NOMO-1 treated with dmso at 0.1 percent for 144 hours (cell line): ENCODE measurements around the gene ELOVL7.
"Not testable (repeated sequence)": the region's sequence is repeated elsewhere in the genome, so short reads cannot be mapped to it uniquely, and the experiment has no call there.

Experiments
- DNase-seq: peaks from one replicate; lab custom pipeline; 2025; ENCODE audit not compliant: unreplicated experiment; lab: John Stamatoyannopoulos, UW

ELOVL7 gene

DNA sequence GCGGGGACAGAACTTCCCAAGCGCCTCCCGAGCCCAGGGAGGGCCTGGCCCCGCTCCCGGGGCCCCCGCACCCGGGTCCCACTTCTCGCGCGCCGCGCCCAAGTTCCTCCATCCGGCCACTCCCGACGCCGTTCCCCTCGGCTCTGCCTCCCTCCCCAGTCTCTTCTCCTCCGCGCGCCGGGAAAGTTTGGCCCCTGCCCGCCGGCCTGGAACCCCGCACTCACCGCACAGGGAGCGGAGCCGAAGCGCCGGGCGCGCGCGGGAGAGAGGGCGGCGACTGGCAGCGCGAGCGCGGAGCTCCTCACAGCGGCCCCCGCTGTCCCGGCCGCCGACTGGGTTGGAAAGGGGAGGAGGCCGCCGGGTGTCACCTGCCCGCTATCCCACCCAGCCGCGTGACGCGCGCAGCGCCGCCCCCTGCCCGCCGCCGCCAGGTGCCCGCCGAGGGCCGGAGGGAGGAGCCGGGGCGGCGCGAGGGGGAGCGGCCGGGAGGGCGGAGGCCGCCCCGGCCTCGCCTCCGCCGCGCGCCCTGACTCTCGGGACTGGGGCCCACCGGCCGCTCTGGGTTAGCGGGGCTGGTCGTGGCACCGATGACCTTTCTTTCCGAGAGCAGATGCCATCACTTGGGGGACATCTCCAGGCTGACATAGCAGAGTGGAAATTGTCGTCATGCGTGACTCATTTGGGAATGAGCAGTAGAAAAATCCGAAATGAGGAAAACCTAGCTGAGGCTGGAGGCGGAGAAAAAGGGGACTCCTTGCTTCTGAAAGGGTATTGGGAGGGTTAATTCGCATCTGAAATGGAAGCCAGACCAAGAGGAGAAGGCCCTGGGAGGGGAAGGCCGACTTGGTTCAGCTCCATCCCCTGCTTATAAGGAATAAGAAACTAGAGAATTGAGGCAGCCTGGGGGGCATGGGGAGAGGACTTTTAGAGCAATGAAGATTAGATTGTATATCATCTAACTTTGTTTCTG, at the start of gene ELOVL7:
Gene ELOVL7 (minus strand): TSS at position 334 of the 970 bp plus-strand sequence. CDS start 56,872 bp downstream, outside the sequence.
- DNase-seq, result peak; percentile 56

- DNase-seq, result no peak
Observed at GRCh38 chr5:60893521-60893920, 49.5 kb upstream of the ELOVL7 start.

DNA sequence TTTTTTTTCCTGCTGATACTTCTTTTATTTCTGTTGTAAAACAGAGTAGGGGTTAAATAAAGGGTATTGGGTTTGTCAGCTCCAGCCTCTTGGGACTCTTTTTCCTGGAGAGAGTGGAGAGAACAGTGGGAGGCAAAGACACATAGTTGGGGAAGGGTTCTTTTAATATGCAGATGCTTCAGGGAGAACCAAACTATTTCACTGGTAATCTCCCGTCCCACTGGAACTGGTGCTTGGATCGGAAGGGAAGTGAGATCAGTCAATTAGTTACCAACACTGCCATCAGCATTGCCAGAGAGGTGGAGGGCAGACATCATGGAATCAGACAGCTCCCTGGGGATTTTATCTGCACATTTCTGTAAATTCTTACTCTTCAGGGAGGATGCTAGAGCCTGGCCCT, 47.6 kb upstream of the ELOVL7 start:
- DNase-seq, result no peak

GRCh38 chr5:60888359-60889061, 44.4 kb upstream of the ELOVL7 start:
- no peak for DNase-seq

DNA sequence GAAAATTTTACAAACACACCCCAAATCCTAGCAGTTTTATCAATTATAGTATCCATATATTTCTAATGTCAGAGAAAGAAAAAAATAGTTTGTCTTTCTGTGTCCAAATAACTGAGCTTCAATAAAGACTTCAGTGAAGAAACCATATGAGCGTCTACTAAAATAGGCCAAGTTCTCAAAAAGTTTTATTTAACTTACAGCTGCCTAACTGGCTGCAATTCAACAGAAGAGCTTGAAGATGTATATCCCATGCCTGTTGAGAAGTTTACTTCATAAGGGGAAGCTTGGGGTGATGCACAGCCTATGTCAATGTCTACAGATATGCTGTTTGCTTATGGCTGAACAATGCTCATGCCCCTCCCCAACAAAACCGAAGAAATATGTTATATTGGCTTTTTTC, 43.7 kb upstream of the ELOVL7 start:
- no peak for DNase-seq

DNA sequence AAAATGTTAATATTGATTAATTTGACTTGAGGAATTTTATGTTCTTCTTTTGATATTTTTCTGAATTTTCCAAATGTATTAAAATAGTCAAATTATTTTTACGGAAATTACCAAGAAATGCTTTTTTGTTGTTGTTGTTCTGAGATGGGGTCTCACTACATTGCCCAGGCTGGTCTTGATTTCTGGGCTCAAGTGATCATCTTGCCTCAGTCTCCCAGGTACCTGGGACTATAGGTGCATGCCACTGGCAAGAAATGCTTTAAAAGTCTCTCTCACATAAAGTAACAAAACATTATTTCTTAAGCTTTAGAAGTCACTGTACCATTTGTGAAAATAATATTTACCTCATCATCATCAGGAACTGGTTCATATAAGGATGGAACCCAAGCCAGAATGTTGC, 43.0 kb upstream of the ELOVL7 start:
- DNase-seq, result no peak

DNA sequence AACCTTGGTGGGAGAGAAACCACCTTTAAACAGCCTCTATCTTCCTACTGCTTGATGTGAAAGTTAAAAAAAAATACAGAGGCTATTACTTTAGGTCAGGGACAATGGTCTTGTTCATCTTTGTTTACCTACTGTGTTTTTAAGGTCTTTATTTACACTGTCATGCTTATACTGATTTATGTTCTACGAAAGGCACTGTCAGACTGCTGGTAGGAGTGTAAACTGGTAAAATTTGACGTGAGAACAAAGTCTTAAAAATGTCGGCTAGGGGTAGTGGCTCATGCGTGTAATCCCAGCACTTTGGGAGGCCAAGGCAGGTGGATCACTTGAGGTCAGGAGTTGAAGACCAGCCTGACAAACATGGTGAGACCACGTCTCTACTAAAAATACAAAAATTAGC, 42.1 kb upstream of the ELOVL7 start:
- DNase-seq, result no peak

DNA sequence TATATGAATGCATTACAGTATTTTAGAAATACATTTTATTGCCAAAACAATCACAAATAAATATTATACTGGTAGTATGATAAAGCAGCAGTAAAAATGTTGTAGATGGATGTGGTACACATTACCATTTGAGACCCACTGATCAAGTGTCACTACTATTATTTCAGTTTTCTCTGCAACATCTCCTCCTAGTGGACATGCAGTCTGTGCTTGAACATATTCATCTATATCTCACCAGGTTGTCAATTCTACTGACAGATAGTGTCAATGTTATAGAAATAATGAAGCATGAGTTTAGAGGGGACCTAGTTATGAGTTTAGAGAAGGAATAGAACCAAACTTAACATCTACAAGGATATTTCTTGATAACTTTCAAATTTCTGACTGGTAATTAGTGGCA, 39.2 kb upstream of the ELOVL7 start:
- DNase-seq, result no peak

DNA sequence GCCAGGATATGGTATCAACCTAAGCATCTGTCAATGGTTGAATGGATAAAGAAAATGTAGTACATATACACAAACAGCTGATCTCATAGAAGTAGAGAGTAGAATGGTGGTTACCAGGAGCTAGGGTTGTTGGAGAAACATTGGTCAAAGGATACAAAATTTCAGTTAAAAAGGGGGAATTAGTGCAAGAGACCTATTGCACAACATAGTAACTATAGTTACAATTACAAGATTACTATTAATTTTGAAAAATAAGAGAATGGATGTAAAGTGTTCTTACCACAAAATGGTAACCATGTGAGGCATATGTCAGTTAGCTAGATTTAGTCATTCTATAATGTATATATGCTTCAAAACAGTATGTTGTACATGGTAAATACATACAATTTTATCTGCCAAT, 28.8 kb upstream of the ELOVL7 start:
- DNase-seq, result no peak

DNA sequence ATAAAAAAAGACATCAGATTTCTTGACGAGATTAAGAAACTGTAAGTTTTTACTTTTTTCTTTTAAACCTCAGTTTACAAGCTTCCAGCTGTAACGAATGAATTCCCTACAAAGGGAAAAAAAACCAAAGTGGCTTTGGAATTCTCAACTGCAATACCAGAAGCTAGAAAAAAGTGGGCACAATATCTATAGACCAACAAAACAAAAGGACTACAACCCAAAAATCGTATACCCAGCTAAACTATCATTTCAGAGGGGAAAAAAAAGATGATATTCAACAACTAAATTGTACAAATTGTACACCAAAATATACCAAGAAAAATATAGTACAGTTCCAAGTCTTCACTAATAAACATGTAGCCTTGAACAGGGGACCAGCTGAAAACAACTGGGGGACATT, 26.8 kb upstream of the ELOVL7 start:
- DNase-seq, result no peak

DNA sequence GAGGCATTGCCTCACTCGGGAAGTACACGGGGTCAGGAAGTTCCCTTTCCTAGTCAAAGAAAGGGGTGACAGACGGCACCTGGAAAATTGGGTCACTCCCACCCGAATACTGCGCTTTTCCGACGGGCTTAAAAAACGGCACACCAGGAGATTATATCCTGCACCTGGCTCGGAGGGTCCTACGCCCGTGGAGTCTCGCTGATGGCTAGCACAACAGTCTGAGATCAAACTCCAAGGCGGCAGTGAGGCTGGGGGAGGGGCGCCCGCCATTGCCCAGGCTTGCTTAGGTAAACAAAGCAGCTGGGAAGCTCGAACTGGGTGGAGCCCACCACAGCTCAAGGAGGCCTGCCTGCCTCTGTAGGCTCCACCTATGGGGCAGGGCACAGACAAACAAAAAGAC, 16.5 kb upstream of the ELOVL7 start:
- DNase-seq, result not testable (repeated sequence)

GRCh38 chr5:60856066-60856465, 12.0 kb upstream of the ELOVL7 start:
- no peak for DNase-seq

DNA sequence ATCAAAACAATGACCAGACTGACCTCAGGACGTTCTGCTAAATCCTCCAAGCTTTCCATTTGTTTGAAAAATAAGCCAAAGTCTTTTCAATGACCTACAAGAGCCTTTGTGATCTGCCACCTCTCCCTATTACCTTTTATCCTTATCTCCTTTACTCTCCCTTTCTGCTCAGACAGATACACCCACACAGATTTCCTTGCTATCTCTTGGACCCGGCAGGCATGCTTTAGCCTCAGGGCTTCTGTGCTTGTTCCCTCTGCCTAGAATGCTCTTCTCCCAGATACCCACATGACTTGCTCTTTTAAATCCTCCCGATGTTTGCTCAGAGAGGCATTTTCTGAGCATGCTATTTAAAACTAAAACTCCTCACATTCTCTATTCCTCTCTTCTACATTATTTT, 8.9 kb upstream of the ELOVL7 start:
- DNase-seq, result no peak

- no peak for DNase-seq
Observed at GRCh38 chr5:60852317-60852716, 8.2 kb upstream of the ELOVL7 start.

DNA sequence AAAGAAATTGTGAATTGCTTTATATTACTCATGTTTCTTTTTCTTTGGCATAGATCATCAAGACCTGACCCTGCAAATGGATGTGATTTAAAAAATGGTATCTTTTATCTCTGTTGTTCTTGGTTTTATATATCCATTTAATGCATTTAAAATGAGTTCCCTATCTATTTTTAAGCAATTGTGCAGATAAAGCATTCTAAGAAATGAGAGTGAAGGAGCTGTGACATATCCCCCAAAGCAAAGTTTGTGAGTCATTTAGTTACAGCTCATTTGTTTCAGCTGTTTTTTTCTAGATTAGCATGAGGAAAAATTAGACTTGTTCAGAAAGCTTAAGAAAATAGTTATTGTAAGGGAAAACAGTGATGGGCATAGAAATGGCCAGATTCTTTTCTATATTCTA, 7.6 kb upstream of the ELOVL7 start:
- no peak for DNase-seq

DNA sequence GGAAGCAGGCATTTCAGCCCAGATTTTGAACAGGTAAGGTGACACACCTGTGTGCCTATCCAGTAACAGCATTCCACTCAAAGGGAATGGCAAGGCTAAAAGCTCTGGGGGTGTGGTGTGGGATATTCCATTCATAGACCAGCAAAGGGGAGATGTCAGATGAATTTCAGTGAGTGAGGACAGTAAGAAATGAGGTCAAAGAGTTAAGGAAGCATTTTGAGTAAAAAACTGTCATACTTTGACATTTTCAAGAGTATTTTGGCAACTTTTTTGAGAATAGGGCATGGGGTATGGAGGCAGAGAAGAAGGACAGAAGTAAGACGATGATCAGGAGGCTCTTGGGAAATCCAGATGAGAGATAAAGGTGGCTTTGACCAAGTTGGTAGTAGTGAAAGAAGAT, 2.2 kb upstream of the ELOVL7 start:
- DNase-seq, result no peak

DNA sequence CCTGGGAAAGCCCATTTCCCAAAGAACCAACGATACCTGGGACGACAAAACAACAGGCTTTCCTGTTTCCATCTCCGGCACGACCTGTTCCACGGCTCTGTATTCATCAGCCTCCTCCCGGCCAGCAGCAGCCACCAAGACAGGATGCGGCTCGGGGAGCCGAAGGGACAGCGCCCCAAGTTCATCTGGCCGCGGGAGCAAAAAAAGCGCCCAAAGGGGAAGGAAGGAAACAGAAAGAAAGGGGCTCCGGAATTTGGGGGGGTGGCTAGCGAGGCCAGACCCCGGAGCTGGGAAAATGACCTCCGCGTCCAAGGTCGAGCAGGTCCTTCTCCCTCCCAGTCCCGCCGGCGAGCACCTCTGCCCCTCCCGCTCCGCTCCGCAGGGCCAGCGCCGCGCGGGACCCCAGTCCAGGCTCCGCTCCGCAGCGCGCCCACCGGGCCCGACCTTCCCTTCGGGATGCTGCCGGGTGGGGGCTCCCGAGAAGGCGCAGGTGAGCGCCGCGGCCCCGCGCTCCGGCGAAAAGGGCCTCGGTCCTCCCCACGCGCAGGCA, 608 bp downstream of the ELOVL7 start:
- no peak for DNase-seq

- no peak for DNase-seq
Observed at GRCh38 chr5:60842871-60843385, 1.1 kb downstream of the ELOVL7 start.

DNA sequence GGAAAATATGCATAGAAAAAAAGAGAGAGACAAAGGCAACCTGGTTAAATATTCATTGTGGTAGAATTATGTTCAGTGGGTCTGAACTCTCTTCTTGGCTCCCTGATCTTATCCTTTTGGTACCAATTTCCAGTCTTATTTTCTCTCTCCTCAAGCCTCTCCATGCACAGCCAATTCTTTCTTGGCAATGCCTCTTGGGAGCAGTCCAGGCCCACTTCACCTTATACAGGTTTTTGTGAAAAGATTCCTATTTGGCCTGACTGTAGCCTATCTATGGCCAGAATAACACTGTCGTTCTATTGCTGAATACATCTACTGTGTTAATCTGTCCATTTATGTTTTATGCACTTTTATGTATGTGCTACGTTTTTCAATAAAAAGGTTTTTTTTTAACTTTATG, 2.7 kb downstream of the ELOVL7 start:
- no peak for DNase-seq

- DNase-seq, result no peak
Observed at GRCh38 chr5:60836131-60836530, 7.9 kb downstream of the ELOVL7 start.

GRCh38 chr5:60835554-60835953, 8.5 kb downstream of the ELOVL7 start:
- DNase-seq, result no peak

- no peak for DNase-seq
Observed at GRCh38 chr5:60833520-60833919, 10.5 kb downstream of the ELOVL7 start.
